Caco-2 (cell line): Measurements from ENCODE around the gene ZSWIM1. TPM values are rescaled to one million over a fixed set of nuclear protein-coding genes. Genes with fewer than 3 reads are reported as not detected.
A peak's percentile ranks its signal among the peaks of the same experiment; 100 is the strongest.
"Not testable (repeated sequence)": the region's sequence is repeated elsewhere in the genome, so short reads cannot be mapped to it uniquely, and the experiment has no call there.

Experiments
- BruUV-seq: library from RNA; stranded (reverse); fragments of 400-500 nt; replicated peaks from 2 replicates; lab custom pipeline; 2021; lab: Mats Ljungman, UMichigan
- CTCF ChIA-PET: fragments of 300-600 bp; sonication (Branson Sonifier 250); formaldehyde crosslinking; loops from one replicate; lab custom pipeline; 2022; ENCODE audit warnings: antibody characterized with exemption; lab: Charles Lee
- POLR2A ChIA-PET: fragments of 300-600 bp; sonication (Branson Sonifier 250); formaldehyde crosslinking; loops from one replicate; lab custom pipeline; 2022; ENCODE audit warnings: antibody characterized with exemption; lab: Charles Lee
- DNase-seq, 2 experiments: peaks; one replicate each; pipeline versions ENCODE4 v3.0.0 to v3.0.0-alpha.2; 2020 to 2022
- H3K27me3 ChIP-seq: replicated peaks from 2 replicates; pipeline ENCODE4 v1.6.0; 2011; ENCODE audit warnings: low read length; ENCODE audit not compliant: control insufficient read depth, insufficient read depth
- H3K36me3 ChIP-seq: 2 replicates; pipeline ENCODE4 v1.5.1; 2011; ENCODE audit warnings: low read length; ENCODE audit not compliant: control insufficient read depth, insufficient read depth
- H3K4me1 ChIP-seq: fragments of 250-450 bp; sonication (Bioruptor Pico); 2 replicates; pipeline ENCODE4 v1.5.1; 2020; ENCODE audit warnings: mild to moderate bottlenecking
- H3K4me3 ChIP-seq: 2 replicates; pipeline ENCODE4 v1.5.1; 2011; ENCODE audit warnings: low read depth, mild to moderate bottlenecking, control low read depth, low read length
- H3K9me3 ChIP-seq: fragments of 250-450 bp; sonication (Bioruptor Pico); 2 replicates; pipeline ENCODE4 v1.5.1; 2020; ENCODE audit warnings: mild to moderate bottlenecking, moderate library complexity
- H3K27ac Mint-ChIP-seq: one replicate; pipeline ENCODE4 v1.8.0; 2022; ENCODE audit warnings: mixed read lengths; ENCODE audit not compliant: unreplicated experiment
- H3K27me3 Mint-ChIP-seq: one replicate; pipeline ENCODE4 v1.8.0; 2022; ENCODE audit warnings: mixed read lengths; ENCODE audit not compliant: insufficient read depth, unreplicated experiment
- H3K36me3 Mint-ChIP-seq: one replicate; pipeline ENCODE4 v1.8.0; 2022; ENCODE audit warnings: mild to moderate bottlenecking, mixed read lengths; ENCODE audit not compliant: insufficient read depth, unreplicated experiment
- H3K4me1 Mint-ChIP-seq: one replicate; pipeline ENCODE4 v1.8.0; 2022; ENCODE audit warnings: low read depth, mixed read lengths; ENCODE audit not compliant: unreplicated experiment
- H3K4me3 Mint-ChIP-seq: one replicate; pipeline ENCODE4 v1.8.0; 2022; ENCODE audit warnings: mild to moderate bottlenecking, moderate library complexity, mixed read lengths; ENCODE audit not compliant: unreplicated experiment
- H3K9me3 Mint-ChIP-seq: one replicate; pipeline ENCODE4 v1.8.0; 2022; ENCODE audit warnings: mixed read lengths; ENCODE audit not compliant: unreplicated experiment
- CTCF ChIP-seq, 2 experiments: fragments of 200-600 bp in 1 of 2; IDR thresholded peaks; 1 replicate in 1 of 2; 2 replicates in 1 of 2; pipeline versions ENCODE4 v1.5.1 to v1.8.0; 2011 to 2022; ENCODE audit warnings: antibody characterized with exemption in 1 of 2, control low read depth in 1 of 2, inconsistent platforms in 1 of 2, low read depth in 1 of 2, low read length in 1 of 2, mild to moderate bottlenecking in 1 of 2, moderate library complexity in 1 of 2; ENCODE audit not compliant: insufficient read depth in 1 of 2, severe bottlenecking in 1 of 2, unreplicated experiment in 1 of 2
- intact Hi-C: fragments of 100-400 bp; cut with micrococcal nuclease; formaldehyde crosslinking; loops from one replicate; pipeline ENCODE4 v1.10.0; 2022; ENCODE audit not compliant: unreplicated experiment
- total RNA-seq: library from RNA; stranded (reverse); gene quantifications from 2 replicates; pipeline ENCODE4 v1.2.3, GENCODE V29; 2022

ZSWIM1 gene
- total RNA-seq, 1 experiment from 2014 or later = 27.3 TPM

DNA sequence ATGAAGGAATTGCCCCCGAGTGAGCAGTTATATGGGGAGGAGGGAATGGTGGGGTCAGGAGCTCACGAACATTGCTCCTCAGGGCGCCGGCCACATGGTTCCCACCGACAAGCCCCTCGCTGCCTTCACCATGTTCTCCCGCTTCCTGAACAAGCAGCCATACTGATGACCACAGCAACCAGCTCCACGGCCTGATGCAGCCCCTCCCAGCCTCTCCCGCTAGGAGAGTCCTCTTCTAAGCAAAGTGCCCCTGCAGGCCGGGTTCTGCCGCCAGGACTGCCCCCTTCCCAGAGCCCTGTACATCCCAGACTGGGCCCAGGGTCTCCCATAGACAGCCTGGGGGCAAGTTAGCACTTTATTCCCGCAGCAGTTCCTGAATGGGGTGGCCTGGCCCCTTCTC lies 17.3 kb downstream of the ZSWIM1 start:
- TSS peak; percentile 16 for BruUV-seq
- Histone ChIP-seq H3K9me3 (no peaks in the 10 kb centered on the region), H3K36me3 (peaks cover 10% of the 10 kb centered on the region), H3K27me3 (no peaks in the 10 kb centered on the region), H3K4me1 (no peaks in the 10 kb centered on the region), H3K4me3 (no peak overlapping the region)
- H3K27ac Mint-ChIP-seq = no peak overlapping the region
- DNase-seq = no peak
- H3K4me3 Mint-ChIP-seq = no peak overlapping the region
- ChIA-PET POLR2A (interaction anchor here (0.6 to 0.7 kb wide), 2 partner anchors 12 to 44 kb away, joined by 5 to 8 read pairs; no protein-coding TSS in a partner anchor), CTCF (no interaction called here)
- no peaks in the 10 kb centered on the region for H3K9me3 Mint-ChIP-seq
- no peaks in the 10 kb centered on the region for H3K27me3 Mint-ChIP-seq
- TF ChIP-seq CTCF (IDR thresholded peaks at IDR 0.05; ENCODE audit: insufficient read depth in 1 of 2, low read depth in 1 of 2, low read length in 1 of 2, severe bottlenecking in 1 of 2, unreplicated experiment in 1 of 2) = no peak
- intact Hi-C loops = no loop called here
- peaks cover 8% of the 10 kb centered on the region for H3K4me1 Mint-ChIP-seq
- H3K36me3 Mint-ChIP-seq = peaks cover 39% of the 10 kb centered on the region

DNA sequence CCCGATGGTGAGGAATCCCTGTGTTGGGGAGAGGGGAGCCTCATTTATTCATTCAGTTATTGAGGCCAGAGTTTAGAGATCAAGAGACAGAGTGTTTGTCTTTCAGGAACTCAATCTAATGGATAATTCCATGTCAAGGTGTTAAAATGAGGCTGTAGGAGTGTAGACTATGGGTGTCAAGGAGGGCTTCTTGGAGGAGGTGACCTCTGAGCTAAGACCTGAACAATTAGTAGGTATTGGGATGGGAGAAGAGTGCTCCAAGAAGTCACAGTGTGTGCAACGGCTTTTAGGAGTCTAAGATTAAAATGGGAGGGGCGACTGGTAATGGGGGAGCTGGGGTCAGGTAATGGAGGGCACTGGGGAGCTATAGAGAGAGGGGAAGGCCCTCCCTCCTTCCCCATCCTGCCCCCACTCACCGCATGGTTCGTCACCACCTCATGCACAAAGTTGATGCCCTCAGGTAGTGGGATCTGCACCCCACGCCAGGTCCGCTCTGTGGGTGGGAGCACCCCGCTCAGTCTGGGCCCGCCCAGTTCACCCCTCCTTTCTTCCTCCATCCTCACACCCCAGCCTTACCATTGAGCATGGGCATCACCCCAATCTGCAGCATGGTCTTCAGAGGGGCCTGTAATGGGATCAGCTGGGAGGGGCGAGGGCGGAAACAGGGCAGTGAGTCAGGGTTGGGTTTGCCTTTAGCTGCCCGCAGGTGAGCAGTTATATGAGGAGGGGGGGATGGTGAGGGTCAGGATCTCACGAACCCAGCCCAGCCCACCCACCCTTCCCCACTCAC lies 18.2 kb downstream of the ZSWIM1 start:
- no peaks in the 10 kb centered on the region for H3K9me3 ChIP-seq
- Mint-ChIP-seq H3K4me1 (no peaks in the 10 kb centered on the region), H3K4me3 (no peak overlapping the region), H3K27ac (no peak overlapping the region), H3K36me3 (peaks cover 32% of the 10 kb centered on the region), H3K9me3 (no peaks in the 10 kb centered on the region), H3K27me3 (no peaks in the 10 kb centered on the region)
- intact Hi-C loops = no loop called here
- no peaks in the 10 kb centered on the region for H3K4me1 ChIP-seq
- H3K4me3 ChIP-seq = no peak overlapping the region
- no peak for DNase-seq
- ChIA-PET POLR2A (interaction anchor here (0.6 to 1.1 kb wide), 5 partner anchors 18 to 43 kb away, joined by 3 to 8 read pairs (median 5); no protein-coding TSS in a partner anchor), CTCF (interaction anchor here (0.8 kb wide), 1 partner anchor 9 kb away, joined by 3 read pairs; no protein-coding TSS in a partner anchor)
- no TSS peak for BruUV-seq
- H3K36me3 ChIP-seq = peaks cover 8% of the 10 kb centered on the region
- TF ChIP-seq CTCF (IDR thresholded peaks at IDR 0.05; ENCODE audit: insufficient read depth in 1 of 2, low read depth in 1 of 2, low read length in 1 of 2, severe bottlenecking in 1 of 2, unreplicated experiment in 1 of 2) = no peak
- no peaks in the 10 kb centered on the region for H3K27me3 ChIP-seq

GRCh38 chr20:45901332-45901731 lies 20.3 kb downstream of the ZSWIM1 start:
- DNase-seq, BruUV-seq, H3K4me3 ChIP-seq, H3K9me3 Mint-ChIP-seq, H3K36me3 ChIP-seq, H3K27me3 ChIP-seq, H3K27me3 Mint-ChIP-seq, intact Hi-C loops, H3K4me1 Mint-ChIP-seq, H3K27ac Mint-ChIP-seq, H3K9me3 ChIP-seq, H3K4me1 ChIP-seq, H3K4me3 Mint-ChIP-seq: not testable (repeated sequence)
- ChIA-PET CTCF (interaction anchor here (1.0 kb wide), 1 partner anchor 10 kb away, joined by 3 read pairs; the partner anchor contains the start of genes CTSA and NEURL2), POLR2A (interaction anchor here (1.1 to 1.6 kb wide), 3 partner anchors 11 to 26 kb away, joined by 3 to 4 read pairs (median 3); partner anchors contain the start of genes CTSA and NEURL2)
- peaks cover 22% of the 10 kb centered on the region for H3K36me3 Mint-ChIP-seq
